ENCODE results near the gene PCDHB10.
"Not testable (repeated sequence)": the region's sequence is repeated elsewhere in the genome, so short reads cannot be mapped to it uniquely, and the experiment has no call there.

The PCDHB10 gene

GRCh38 chr5:141184117-141184855 is 7.9 kb upstream of the PCDHB10 start:
- DNase-seq (ENCODE audit: low read depth) = not testable (repeated sequence)

DNA sequence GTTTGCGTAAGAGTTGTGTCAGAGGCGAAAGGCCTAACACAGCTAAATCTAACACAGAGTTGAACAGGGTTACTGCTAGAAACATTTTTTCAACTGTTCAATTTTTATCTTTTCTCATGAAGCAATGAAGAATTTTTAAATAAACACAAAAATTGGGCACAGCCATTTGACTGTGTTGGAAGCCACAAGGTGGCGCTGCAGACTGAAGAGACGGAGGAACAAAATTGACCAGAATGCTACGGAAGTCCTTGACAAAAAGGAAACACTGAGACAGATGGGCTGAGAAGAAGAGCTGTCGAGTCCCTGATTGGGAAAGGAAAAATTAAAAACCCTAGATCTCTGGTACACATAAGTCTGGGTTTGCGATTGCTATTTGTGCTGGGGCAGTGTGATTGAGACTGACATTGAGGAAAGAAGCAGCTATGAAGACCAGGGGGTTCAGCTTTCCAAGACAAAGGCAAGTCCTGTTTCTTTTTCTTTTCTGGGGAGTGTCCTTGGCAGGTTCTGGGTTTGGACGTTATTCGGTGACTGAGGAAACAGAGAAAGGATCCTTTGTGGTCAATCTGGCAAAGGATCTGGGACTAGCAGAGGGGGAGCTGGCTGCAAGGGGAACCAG is 5.1 kb upstream of the PCDHB10 start, which contains the start of gene PCDHB9:
TSS of gene PCDHB9 (plus strand) at position 265 of the 616 bp plus-strand sequence. CDS start at position 423, 158 bp downstream.
- DNase-seq (ENCODE audit: low read depth) = no peak
- no peak within 1 kb of the TSS for H3K4me3 ChIP-seq (ENCODE audit: low read depth, low read length)

More at GRCh38 chr5:141184117-141184855, 7.9 kb upstream of the PCDHB10 start:
- not testable (repeated sequence) for H3K4me3 ChIP-seq (ENCODE audit: low read depth, low read length)

DNA sequence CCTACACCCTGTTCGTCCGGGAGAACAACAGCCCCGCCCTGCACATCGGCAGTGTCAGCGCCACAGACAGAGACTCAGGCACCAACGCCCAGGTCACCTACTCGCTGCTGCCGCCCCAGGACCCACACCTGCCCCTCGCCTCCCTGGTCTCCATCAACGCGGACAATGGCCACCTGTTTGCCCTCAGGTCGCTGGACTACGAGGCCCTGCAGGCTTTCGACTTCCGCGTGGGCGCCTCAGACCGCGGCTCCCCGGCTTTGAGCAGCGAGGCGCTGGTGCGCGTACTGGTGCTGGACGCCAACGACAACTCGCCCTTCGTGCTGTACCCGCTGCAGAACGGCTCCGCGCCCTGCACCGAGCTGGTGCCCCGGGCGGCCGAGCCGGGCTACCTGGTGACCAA is 3.5 kb upstream of the PCDHB10 start:
- DNase-seq (ENCODE audit: low read depth); H3K4me3 ChIP-seq (ENCODE audit: low read depth, low read length): not testable (repeated sequence)

GRCh38 chr5:141189131-141189530 is 3.0 kb upstream of the PCDHB10 start:
- DNase-seq (ENCODE audit: low read depth); H3K4me3 ChIP-seq (ENCODE audit: low read depth, low read length): not testable (repeated sequence)

- not testable (repeated sequence) for H3K4me3 ChIP-seq (ENCODE audit: low read depth, low read length); DNase-seq (ENCODE audit: low read depth)
Measured at GRCh38 chr5:141194332-141194731, 2.2 kb downstream of the PCDHB10 start.

GRCh38 chr5:141196363-141196762 is 4.2 kb downstream of the PCDHB10 start:
- no peak overlapping the region for H3K4me3 ChIP-seq (ENCODE audit: low read depth, low read length)
- DNase-seq (ENCODE audit: low read depth) = no peak

- H3K4me3 ChIP-seq (ENCODE audit: low read depth, low read length) = no peak within 1 kb of the TSS
- DNase-seq (ENCODE audit: low read depth) = no peak
Measured at GRCh38 chr5:141199359-141200235, 7.4 kb downstream of the PCDHB10 start, which contains the start of gene PCDHB11. TSS of gene PCDHB11 (plus strand) at chr5:141199627. CDS start at chr5:141199775, 148 bp downstream.

GRCh38 chr5:141201126-141201525 is 9.0 kb downstream of the PCDHB10 start:
- not testable (repeated sequence) for H3K4me3 ChIP-seq (ENCODE audit: low read depth, low read length); DNase-seq (ENCODE audit: low read depth)

GRCh38 chr5:141201646-141202045 is 9.5 kb downstream of the PCDHB10 start:
- H3K4me3 ChIP-seq (ENCODE audit: low read depth, low read length); DNase-seq (ENCODE audit: low read depth): not testable (repeated sequence)

GRCh38 chr5:141208478-141208877 is 16.3 kb downstream of the PCDHB10 start, which contains the start of gene PCDHB12:
TSS of gene PCDHB12 (plus strand) at chr5:141208719. CDS start at chr5:141208908, 189 bp downstream.
- DNase-seq (ENCODE audit: low read depth) = no peak
- peak within 1 kb of the TSS; percentile 10 for H3K4me3 ChIP-seq (ENCODE audit: low read depth, low read length)

GRCh38 chr5:141210281-141210680 is 18.1 kb downstream of the PCDHB10 start:
- not testable (repeated sequence) for DNase-seq (ENCODE audit: low read depth)

GRCh38 chr5:141210849-141211248 is 18.7 kb downstream of the PCDHB10 start:
- H3K4me3 ChIP-seq (ENCODE audit: low read depth, low read length); DNase-seq (ENCODE audit: low read depth): not testable (repeated sequence)

More at GRCh38 chr5:141210281-141210680, 18.1 kb downstream of the PCDHB10 start:
- H3K4me3 ChIP-seq (ENCODE audit: low read depth, low read length) = not testable (repeated sequence)

- DNase-seq (ENCODE audit: low read depth); H3K4me3 ChIP-seq (ENCODE audit: low read depth, low read length): not testable (repeated sequence)
Measured at GRCh38 chr5:141213656-141214339, 21.6 kb downstream of the PCDHB10 start, which contains the start of gene PCDHB13. TSS of gene PCDHB13 (plus strand) at chr5:141213919. CDS start at chr5:141214124, 205 bp downstream.

DNA sequence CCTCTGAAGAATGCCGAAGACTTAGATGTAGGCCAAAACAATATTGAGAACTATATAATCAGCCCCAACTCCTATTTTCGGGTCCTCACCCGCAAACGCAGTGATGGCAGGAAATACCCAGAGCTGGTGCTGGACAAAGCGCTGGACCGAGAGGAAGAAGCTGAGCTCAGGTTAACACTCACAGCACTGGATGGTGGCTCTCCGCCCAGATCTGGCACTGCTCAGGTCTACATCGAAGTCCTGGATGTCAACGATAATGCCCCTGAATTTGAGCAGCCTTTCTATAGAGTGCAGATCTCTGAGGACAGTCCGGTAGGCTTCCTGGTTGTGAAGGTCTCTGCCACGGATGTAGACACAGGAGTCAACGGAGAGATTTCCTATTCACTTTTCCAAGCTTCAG is 22.4 kb downstream of the PCDHB10 start:
- DNase-seq (ENCODE audit: low read depth); H3K4me3 ChIP-seq (ENCODE audit: low read depth, low read length): not testable (repeated sequence)

DNA sequence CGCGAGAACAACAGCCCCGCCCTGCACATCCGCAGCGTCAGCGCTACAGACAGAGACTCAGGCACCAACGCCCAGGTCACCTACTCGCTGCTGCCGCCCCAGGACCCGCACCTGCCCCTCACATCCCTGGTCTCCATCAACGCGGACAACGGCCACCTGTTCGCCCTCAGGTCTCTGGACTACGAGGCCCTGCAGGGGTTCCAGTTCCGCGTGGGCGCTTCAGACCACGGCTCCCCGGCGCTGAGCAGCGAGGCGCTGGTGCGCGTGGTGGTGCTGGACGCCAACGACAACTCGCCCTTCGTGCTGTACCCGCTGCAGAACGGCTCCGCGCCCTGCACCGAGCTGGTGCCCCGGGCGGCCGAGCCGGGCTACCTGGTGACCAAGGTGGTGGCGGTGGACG is 23.4 kb downstream of the PCDHB10 start:
- DNase-seq (ENCODE audit: low read depth); H3K4me3 ChIP-seq (ENCODE audit: low read depth, low read length): not testable (repeated sequence)

DNA sequence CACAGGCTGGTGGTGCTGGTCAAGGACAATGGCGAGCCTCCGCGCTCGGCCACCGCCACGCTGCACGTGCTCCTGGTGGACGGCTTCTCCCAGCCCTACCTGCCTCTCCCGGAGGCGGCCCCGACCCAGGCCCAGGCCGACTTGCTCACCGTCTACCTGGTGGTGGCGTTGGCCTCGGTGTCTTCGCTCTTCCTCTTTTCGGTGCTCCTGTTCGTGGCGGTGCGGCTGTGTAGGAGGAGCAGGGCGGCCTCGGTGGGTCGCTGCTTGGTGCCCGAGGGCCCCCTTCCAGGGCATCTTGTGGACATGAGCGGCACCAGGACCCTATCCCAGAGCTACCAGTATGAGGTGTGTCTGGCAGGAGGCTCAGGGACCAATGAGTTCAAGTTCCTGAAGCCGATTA is 23.9 kb downstream of the PCDHB10 start:
- DNase-seq (ENCODE audit: low read depth); H3K4me3 ChIP-seq (ENCODE audit: low read depth, low read length): not testable (repeated sequence)

DNA sequence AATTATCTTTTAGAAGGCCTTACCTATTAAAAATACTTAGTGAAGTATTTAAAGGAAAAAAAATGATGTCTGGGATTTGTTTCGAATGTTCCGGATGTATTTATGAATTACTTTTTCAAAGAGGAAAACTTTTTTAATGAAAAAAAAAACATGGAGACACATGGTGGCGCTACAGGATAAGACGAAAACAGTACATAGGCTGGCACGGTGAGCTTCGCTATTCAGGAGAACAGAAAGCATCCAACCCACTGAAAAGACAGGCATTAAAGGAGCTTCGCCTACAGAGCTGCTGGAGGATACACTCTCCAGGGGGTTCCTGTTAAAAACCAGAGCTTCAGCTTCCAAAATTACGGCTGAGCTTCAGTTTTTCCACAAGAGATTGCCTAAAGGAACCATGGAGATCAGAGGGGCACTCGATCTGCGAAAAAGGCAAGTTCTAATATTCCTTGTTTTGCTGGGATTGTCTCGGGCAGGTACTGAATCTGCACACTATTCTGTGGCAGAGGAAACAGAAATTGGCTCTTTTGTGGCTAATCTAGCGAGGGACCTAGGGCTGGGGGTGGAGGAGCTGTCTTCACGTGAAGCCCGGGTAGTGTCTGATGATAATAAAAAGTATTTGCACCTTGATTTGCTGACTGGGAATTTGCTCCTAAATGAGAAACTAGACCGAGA is 31.1 kb downstream of the PCDHB10 start, which contains the start of gene PCDHB14:
TSS of gene PCDHB14 (plus strand) at position 232 of the 672 bp plus-strand sequence. CDS start at position 395, 163 bp downstream.
- peak within 1 kb of the TSS; percentile 34 for H3K4me3 ChIP-seq (ENCODE audit: low read depth, low read length)
- DNase-seq (ENCODE audit: low read depth) = no peak

- not testable (repeated sequence) for H3K4me3 ChIP-seq (ENCODE audit: low read depth, low read length); DNase-seq (ENCODE audit: low read depth)
Measured at GRCh38 chr5:141224844-141225243, 32.7 kb downstream of the PCDHB10 start.
